GM19240 (cell line): Measurements from ENCODE around the gene PPP1R9A.
"Not testable (repeated sequence)": the region's sequence is repeated elsewhere in the genome, so short reads cannot be mapped to it uniquely, and the experiment has no call there.

Experiments used
- DNase-seq: peaks from one replicate; pipeline ENCODE4 v3.0.0; 2011; ENCODE audit warnings: low spot score; ENCODE audit not compliant: insufficient read length

Gene PPP1R9A

DNA sequence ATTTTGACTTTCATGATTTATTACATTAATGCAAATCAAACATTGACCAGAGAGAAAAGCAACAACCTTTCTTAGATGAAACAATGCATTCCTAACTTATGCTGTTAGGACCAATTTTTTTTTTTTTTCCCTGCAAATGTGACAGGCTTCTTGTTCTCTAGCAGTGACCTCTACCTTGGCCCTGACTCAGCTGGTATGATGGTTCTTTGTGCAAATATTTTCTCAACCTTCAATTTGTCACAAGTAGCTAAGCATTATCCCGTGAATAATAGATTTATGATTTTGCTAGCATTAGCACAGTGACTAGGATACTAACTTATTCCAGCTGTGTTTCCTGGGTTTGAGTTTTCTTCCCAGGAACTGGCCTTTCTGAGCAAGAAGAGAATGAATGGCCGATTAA, 64.9 kb downstream of the PPP1R9A start:
- DNase-seq: no peak

GRCh38 chr7:94973844-94974243, 66.5 kb downstream of the PPP1R9A start:
- DNase-seq: no peak

- no peak for DNase-seq
Observed at GRCh38 chr7:94974423-94974822, 67.0 kb downstream of the PPP1R9A start.

GRCh38 chr7:94975336-94975735, 67.9 kb downstream of the PPP1R9A start:
- no peak for DNase-seq

GRCh38 chr7:94980418-94981142, 73.2 kb downstream of the PPP1R9A start:
- DNase-seq: no peak

GRCh38 chr7:94995921-94996320, 88.5 kb downstream of the PPP1R9A start:
- DNase-seq: no peak

DNA sequence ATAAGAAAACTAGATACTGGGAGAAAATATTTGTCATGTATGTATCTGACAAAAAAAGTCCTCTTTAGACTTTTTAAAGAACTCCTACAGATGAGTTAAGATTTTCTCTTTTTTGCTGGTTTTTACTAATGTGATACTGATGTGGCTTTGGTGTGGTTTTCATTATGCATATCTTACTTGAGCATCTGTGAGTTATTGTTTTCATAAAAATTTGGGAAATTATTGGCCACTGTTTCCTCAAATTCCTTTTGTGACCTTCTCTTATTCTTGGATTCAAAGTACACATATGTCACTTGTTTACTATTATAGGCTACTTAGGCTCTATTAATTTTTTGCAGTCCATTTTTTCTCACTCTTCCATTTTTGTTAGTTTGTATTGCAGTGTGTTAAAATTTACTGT, 89.0 kb downstream of the PPP1R9A start:
- no peak for DNase-seq

DNA sequence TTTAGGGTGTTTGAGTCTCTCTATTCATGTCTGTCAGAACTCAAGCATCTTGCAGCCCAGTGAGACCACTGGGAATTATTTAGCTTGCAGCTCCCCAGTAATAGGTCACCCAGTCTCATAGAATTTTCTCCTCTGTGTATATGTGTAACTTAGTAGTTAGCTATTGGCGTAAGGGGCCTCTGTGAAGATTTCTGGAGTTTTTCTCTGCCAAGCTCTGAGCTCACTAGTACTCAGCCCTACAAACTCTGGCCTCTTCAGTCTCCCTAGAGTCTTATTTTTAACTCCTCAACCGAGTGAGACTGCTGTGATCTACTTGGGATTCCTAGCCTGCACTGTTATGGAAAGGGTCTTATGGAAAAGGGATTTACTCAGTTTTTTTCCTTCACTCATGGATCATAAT, 90.2 kb downstream of the PPP1R9A start:
- no peak for DNase-seq

- DNase-seq: no peak
Observed at GRCh38 chr7:94998266-94999068, 91.1 kb downstream of the PPP1R9A start.

DNA sequence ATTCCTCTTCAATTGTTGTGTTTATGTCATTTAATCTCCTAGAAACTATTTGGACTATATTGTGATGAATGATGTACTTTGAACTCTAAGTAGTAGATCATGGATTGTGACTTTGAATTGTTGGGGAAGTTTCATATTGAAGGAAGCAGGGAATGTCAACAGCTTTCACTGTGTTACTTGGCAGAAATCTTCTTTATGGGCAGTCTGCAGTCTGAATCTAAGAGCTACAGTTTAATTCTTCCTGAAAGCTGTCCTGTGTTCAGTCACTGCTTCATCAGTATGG, 91.6 kb downstream of the PPP1R9A start:
- DNase-seq: no peak

DNA sequence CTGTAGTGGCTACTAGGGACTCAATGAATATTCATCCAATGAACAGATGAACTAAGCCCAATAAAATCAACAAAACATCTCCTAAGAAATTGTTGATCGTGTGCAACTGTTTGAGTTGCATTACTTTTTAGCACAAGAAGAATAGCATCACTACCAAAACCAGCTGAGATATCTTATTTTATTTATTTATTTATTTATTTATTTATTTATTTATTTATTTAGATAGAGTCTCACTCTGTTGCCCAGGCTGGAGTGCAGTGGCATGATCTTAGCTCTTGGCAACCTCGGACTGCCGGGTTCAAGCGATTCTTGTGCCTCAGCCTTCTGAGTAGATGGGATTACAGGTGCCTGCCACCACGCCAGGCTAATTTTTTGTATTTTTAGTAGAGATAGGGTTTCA, 92.2 kb downstream of the PPP1R9A start:
- DNase-seq: not testable (repeated sequence)

DNA sequence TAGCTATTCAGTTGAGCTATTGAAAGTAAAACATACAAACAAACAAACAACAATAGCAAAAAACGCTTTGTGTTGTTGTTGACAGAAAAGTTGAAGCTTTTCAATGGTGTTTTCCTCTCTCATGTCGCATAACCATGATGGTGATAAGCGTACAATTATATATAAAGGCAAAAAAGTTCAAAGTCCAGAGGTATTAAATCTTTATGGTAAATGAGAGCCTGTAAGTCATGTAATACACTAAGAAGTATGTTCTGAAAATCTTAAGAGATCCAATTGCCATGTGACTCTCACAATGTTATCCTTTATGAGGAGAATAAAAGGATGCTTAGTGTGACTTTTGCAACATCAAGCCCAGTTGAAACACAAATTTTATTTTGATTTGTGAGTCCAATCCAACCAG, 93.9 kb downstream of the PPP1R9A start:
- no peak for DNase-seq

DNA sequence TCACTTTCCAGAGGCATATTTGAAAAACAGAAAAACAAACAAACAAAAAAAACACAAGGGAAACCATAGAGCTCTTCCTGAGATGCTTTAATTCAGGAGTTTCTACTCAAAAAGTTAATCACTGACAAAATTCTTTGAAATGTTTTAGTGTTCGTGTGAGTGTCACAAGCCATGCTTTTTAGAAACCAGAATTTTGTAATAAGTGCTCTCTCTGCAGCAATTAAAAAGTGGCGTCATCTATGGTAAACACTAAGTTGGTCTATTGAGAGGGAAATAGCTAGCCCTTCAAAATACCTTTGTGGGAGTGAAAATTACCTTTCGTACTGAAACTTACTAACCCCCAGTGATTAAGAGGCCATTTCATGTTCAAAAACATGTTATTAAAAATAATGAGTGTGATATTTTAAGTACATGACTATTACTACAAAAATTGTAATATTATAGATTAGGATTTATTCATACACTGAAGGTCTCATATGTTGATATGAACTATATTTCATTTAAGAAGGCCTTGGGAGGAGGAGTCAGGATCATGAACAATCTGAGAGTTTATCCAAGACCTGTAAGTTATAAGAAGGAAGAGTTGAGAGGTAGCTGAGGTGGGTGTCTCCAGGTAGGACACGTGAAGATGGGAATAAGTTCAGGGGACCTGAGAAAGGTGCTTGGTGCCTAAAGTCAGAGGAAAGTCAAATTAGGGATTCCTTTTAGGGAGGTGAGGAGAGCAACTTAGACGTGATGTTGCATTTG, 94.6 kb downstream of the PPP1R9A start:
- no peak for DNase-seq

DNA sequence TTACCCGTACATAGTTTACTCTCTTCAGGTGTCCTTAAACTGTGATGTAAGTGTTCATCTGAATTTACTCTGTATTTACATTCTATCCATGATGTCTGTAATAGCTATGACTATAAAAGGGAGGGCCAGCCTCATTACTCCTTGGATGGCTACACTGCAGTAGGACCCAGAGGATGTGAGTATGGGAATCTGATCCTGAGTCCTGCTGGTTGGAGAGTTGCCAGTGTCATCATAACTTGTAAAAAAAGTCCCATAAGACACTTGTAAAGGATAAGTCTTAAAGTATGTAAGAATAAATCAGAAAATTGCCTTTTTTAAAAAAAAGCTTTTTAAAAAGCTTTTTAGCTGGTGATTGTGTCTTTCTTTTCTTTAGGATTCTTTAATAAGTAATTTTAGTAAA, 95.4 kb downstream of the PPP1R9A start:
- no peak for DNase-seq

DNA sequence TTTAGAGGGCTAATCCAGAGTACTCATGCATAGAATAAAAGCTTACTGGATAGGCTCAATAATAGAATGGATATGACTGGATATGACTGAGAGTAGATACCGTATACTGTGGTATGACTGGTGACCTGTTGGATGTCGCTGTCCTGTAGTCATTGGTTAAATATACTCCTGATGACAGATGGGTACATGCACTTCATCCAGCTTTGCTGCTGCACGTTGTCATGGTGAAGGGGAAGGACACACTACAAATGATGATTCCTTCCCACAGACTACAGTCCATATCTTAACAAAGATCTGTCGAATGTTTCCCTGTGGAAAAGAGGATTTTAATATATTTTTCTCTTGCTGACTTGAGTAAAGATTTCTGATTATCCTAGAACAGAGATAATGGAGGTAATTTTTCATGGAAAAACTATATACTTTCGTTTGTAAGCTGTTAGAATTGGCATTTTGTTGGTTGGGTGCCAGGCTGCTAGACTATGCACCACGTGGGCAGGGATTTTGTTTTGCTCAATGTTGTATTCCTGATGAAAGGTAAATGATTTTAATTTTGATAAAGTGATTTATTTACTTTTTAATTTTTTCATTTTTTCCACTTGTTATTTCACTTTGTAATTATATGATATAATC, 97.3 kb downstream of the PPP1R9A start:
- DNase-seq: no peak

DNA sequence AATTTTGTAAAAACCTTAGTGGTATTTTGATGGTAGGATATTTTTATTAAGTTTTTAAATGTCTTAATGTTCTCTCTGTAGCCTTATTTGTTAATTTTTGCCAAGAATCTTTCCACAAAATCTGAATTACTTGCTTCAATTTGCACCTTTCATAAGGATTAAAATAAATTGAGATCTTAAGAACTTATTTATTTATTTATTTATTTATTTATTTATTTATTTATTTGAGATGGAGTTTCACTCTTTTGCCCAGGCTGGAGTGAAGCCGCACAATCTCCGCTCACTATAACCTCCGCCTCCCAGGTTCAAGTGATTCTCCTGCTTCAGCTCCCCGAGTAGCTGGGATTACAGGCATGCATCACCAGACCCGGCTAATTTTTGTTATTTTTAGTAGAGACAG, 98.6 kb downstream of the PPP1R9A start:
- no peak for DNase-seq

- DNase-seq: not testable (repeated sequence)
Observed at GRCh38 chr7:95008773-95009172, 101.4 kb downstream of the PPP1R9A start.

DNA sequence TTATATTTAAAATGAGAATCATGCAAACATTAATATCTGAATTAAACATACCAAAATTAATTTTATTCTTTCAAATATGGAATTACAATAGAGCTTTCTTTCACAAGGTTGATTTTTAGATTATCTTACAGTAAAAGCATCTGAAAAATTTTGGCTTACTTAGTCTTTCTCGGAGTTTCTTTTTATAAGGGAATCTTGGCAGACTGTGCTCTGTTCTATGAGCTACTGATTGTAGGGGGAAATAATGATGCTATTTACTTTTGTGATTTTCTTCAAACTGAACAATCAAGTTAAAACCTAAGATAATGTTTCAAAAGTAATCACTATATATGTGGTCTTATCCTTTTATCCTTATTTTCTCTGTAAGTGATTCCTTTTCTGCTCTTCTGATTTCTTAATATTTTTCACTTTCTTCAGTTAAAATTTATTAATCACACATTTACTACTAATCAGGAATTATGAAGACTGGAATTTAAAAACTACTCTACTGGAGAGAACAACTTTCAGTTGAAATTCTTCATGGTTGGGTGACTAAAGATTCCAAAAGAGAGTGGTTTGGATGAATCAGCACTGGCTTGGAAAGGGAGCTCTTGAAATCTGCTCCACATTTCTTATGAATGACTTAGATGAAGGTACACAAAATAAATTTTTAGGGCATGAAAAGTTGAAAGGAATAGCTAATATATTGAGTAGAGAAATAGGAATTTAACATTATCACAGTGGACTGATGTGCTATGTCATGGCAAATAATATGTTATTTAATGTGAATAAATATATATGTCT, 103.9 kb downstream of the PPP1R9A start:
- DNase-seq: no peak

DNA sequence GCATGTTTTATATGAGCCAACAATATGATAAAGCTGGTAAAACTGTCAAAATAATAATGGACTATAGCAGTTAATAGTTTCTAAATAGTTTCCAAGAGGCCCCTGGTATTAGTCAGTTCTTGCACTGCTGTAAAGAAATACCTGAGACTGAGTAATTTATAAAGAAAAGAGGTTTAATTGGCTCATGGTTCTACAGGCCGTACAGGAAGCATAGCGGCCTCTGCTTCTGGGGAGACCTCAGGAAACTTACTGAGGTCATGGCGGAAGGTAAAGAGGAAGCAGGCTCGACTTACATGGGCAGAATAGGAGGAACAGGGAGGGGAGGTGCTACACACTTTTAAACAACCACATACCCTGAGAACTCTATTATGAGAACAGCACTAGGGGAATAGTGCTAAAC, 104.6 kb downstream of the PPP1R9A start:
- no peak for DNase-seq

- no peak for DNase-seq
Observed at GRCh38 chr7:95018021-95018420, 110.6 kb downstream of the PPP1R9A start.

- DNase-seq: no peak
Observed at GRCh38 chr7:95026018-95026417, 118.6 kb downstream of the PPP1R9A start.
